Measurements from ENCODE around the gene TBCK. TPM values are rescaled to one million over a fixed set of nuclear protein-coding genes. Genes with fewer than 3 reads are reported as not detected.

The TBCK gene
- total and polyA plus RNA-seq, 2 experiments from 2014 or later = 13.9 to 28.9 TPM

- no peak for TF ChIP-seq ETS1 (IDR thresholded peaks at IDR 0.05)
- no peak for TF ChIP-seq EZH2phosphoT487 (IDR thresholded peaks at IDR 0.05; ENCODE audit: unreplicated experiment)
- TF ChIP-seq CTCF (conservative IDR thresholded peaks at IDR 0.05; ENCODE audit: low read depth in 2 of 2) = no peak
- no peak for TF ChIP-seq ZNF114 (CRISPR knock-in tag; IDR thresholded peaks at IDR 0.05)
- no peak for TF ChIP-seq STAT1 (IDR thresholded peaks at IDR 0.05; ENCODE audit: unreplicated experiment)
These were observed 305.2 kb downstream of the TBCK start (continued) for GRCh38 chr4:106010761-106011160.

GRCh38 chr4:106002994-106003393 lies 313.0 kb downstream of the TBCK start:
- peaks cover 16% of the 10 kb centered on the region for H3K4me1 Mint-ChIP-seq

More at GRCh38 chr4:106002994-106003393, 313.0 kb downstream of the TBCK start:
- H3K4me1 ChIP-seq (ENCODE audit: insufficient read depth) = peaks cover 17% of the 10 kb centered on the region
- ATAC-seq (no peak), DNase-seq (ENCODE audit: low spot score) (no peak)
- H3K4me3 ChIP-seq = no peak overlapping the region
- H3K36me3 ChIP-seq (ENCODE audit: insufficient read depth) = no peaks in the 10 kb centered on the region
- H3K9me3 Mint-ChIP-seq = no peaks in the 10 kb centered on the region
- no peak overlapping the region for H2AFZ ChIP-seq
- H3K27me3 Mint-ChIP-seq (ENCODE audit: insufficient read depth, low read depth, poor library complexity) = no peaks in the 10 kb centered on the region
- no peaks in the 10 kb centered on the region for H3K36me3 Mint-ChIP-seq (ENCODE audit: low read depth)
- TF ChIP-seq EZH2 (IDR thresholded peaks at IDR 0.05; ENCODE audit: low read depth, unreplicated experiment) (no peak), CTCF (conservative IDR thresholded peaks at IDR 0.05; ENCODE audit: low read depth in 2 of 2) (no peak), STAT1 (IDR thresholded peaks at IDR 0.05; ENCODE audit: unreplicated experiment) (no peak), JUNB (IDR thresholded peaks at IDR 0.05; ENCODE audit: unreplicated experiment) (no peak), EZH2phosphoT487 (IDR thresholded peaks at IDR 0.05; ENCODE audit: unreplicated experiment) (no peak), REST (IDR thresholded peaks at IDR 0.05; ENCODE audit: unreplicated experiment) (no peak), ETS1 (IDR thresholded peaks at IDR 0.05) (no peak)
- no peak overlapping the region for H3K4me3 Mint-ChIP-seq
- no peaks in the 10 kb centered on the region for H3K27me3 ChIP-seq (ENCODE audit: insufficient read depth)
- H3K27ac ChIP-seq (ENCODE audit: low read depth) = no peak overlapping the region
- no peaks in the 10 kb centered on the region for H3F3A ChIP-seq (replicated peaks; ENCODE audit: low read depth)
- no peak overlapping the region for H3K27ac Mint-ChIP-seq
- H3K79me2 ChIP-seq (replicated peaks; ENCODE audit: insufficient read depth) = no peaks in the 10 kb centered on the region
- H4K20me1 ChIP-seq (replicated peaks; ENCODE audit: insufficient read depth) = no peaks in the 10 kb centered on the region
- 0 out of 2 replicates have a peak, but pooled peaks cover 2% of the 10 kb centered on the region for H3K9me2 ChIP-seq (ENCODE audit: insufficient read depth)
- H3K4me2 ChIP-seq = no peak overlapping the region

Data from GM23338 (cell line).